Mesodermal cell (in vitro differentiated cells): ENCODE results near the gene UBE2C.

Experiments
- H3K27ac ChIP-seq: 2 replicates; pipeline ENCODE4 v1.7.0; 2013; ENCODE audit warnings: mild to moderate bottlenecking, low read depth, low read length, moderate library complexity; ENCODE audit not compliant: severe bottlenecking
- H3K36me3 ChIP-seq: 2 replicates; pipeline ENCODE4 v1.7.1; 2013; ENCODE audit warnings: mild to moderate bottlenecking, low read length, moderate library complexity; ENCODE audit not compliant: control insufficient read depth, insufficient read depth
- H3K4me1 ChIP-seq: one replicate; pipeline ENCODE4 v1.7.1; 2013; ENCODE audit warnings: mild to moderate bottlenecking, low read length; ENCODE audit not compliant: insufficient read depth, control insufficient read depth, poor library complexity, severe bottlenecking
- H3K4me3 ChIP-seq: 2 replicates; pipeline ENCODE4 v1.7.0; 2013; ENCODE audit warnings: low read length, control low read depth, mild to moderate bottlenecking; ENCODE audit not compliant: insufficient read depth, poor library complexity, severe bottlenecking; ENCODE audit errors: extremely low read depth
- H3K9me3 ChIP-seq: 2 replicates; pipeline ENCODE4 v1.7.1; 2013; ENCODE audit warnings: mild to moderate bottlenecking, low read length, moderate library complexity; ENCODE audit not compliant: control insufficient read depth
- WGBS, 2 experiments: methylation state at CpG; one replicate each; pipeline ENCODE4 v1.1.5; 2013; ENCODE audit warnings: missing lambda C conversion rate in 2 of 2; ENCODE audit not compliant: insufficient coverage in 2 of 2; 5-methylcytosine and 5-hydroxymethylcytosine counted together

Gene UBE2C

GRCh38 chr20:45848421-45848820, 36.0 kb downstream of the UBE2C start:
- H3K36me3 ChIP-seq, result peaks cover 52% of the 10 kb centered on the region
- H3K4me1 ChIP-seq, result no peaks in the 10 kb centered on the region
- H3K27ac ChIP-seq, result no peak overlapping the region
- H3K4me3 ChIP-seq, result no peak overlapping the region
- 96 to 97% methylated on average over 8 of the region's 8 CpGs for WGBS, 2 experiments
- H3K9me3 ChIP-seq, result no peaks in the 10 kb centered on the region

- WGBS, 2 experiments, result 95 to 100% methylated on average over 3 to 4 of the region's 8 CpGs
- H3K36me3 ChIP-seq, result peaks cover 51% of the 10 kb centered on the region
These were observed 36.6 kb downstream of the UBE2C start for GRCh38 chr20:45848969-45849582.

GRCh38 chr20:45850238-45850637, 37.8 kb downstream of the UBE2C start:
- 100% methylated on average over 1 of the region's 2 CpGs for WGBS, 2 experiments
- H3K27ac ChIP-seq, result no peak overlapping the region
- H3K9me3 ChIP-seq, result no peaks in the 10 kb centered on the region
- peaks cover 45% of the 10 kb centered on the region for H3K36me3 ChIP-seq
- H3K4me3 ChIP-seq, result no peak overlapping the region
- H3K4me1 ChIP-seq, result no peaks in the 10 kb centered on the region

More at GRCh38 chr20:45848969-45849582, 36.6 kb downstream of the UBE2C start:
- no peak overlapping the region for H3K4me3 ChIP-seq
- no peak overlapping the region for H3K27ac ChIP-seq
- H3K4me1 ChIP-seq, result no peaks in the 10 kb centered on the region
- no peaks in the 10 kb centered on the region for H3K9me3 ChIP-seq

GRCh38 chr20:45850926-45851325, 38.5 kb downstream of the UBE2C start:
- Histone ChIP-seq H3K4me3 (no peak overlapping the region), H3K36me3 (peaks cover 39% of the 10 kb centered on the region), H3K4me1 (peaks cover under 1% of the 10 kb centered on the region), H3K9me3 (no peaks in the 10 kb centered on the region), H3K27ac (no peak overlapping the region)
- WGBS, 2 experiments, result 100% methylated on average over 1 of the region's 1 CpG

- H3K4me1 ChIP-seq, result peaks cover 6% of the 10 kb centered on the region
- no peaks in the 10 kb centered on the region for H3K9me3 ChIP-seq
These were observed 39.1 kb downstream of the UBE2C start for GRCh38 chr20:45851501-45851900.

GRCh38 chr20:45852326-45852725, 39.9 kb downstream of the UBE2C start:
- H3K27ac ChIP-seq, result no peak overlapping the region
- peaks cover 6% of the 10 kb centered on the region for H3K4me1 ChIP-seq
- no peaks in the 10 kb centered on the region for H3K9me3 ChIP-seq
- H3K36me3 ChIP-seq, result peaks cover 26% of the 10 kb centered on the region
- WGBS, 2 experiments, result 97 to 100% methylated on average over 5 to 6 of the region's 6 CpGs
- H3K4me3 ChIP-seq, result no peak overlapping the region

More at GRCh38 chr20:45851501-45851900, 39.1 kb downstream of the UBE2C start:
- H3K36me3 ChIP-seq, result peaks cover 33% of the 10 kb centered on the region
- H3K4me3 ChIP-seq, result no peak overlapping the region
- no peak overlapping the region for H3K27ac ChIP-seq

- Histone ChIP-seq H3K4me3 (no peak overlapping the region), H3K27ac (no peak overlapping the region), H3K4me1 (peaks cover 9% of the 10 kb centered on the region), H3K9me3 (no peaks in the 10 kb centered on the region), H3K36me3 (peaks cover 26% of the 10 kb centered on the region)
- WGBS, 2 experiments, result 40% methylated on average over 1 of the region's 2 CpGs; no CpG with 5 or more reads in 1 of the 2 experiments
These were observed 41.0 kb downstream of the UBE2C start for GRCh38 chr20:45853484-45853883.

GRCh38 chr20:45857114-45857881, 44.9 kb downstream of the UBE2C start, which contains the start of the genes ACOT8 and ZSWIM3:
Gene ACOT8, minus strand, starts transcription at chr20:45857392. Its CDS starts 77 bp downstream, at chr20:45857315.
Gene ZSWIM3, plus strand, starts transcription at chr20:45857614. Its CDS starts 212 bp downstream, at chr20:45857826.
- H3K4me1 ChIP-seq, result peaks cover 9% of the 10 kb centered on the region
- peak within 1 kb of the TSS; percentile 91 for H3K4me3 ChIP-seq
- peak within 1 kb of the TSS; percentile 64 for H3K27ac ChIP-seq
- no peaks in the 10 kb centered on the region for H3K9me3 ChIP-seq
- peaks cover 15% of the 10 kb centered on the region for H3K36me3 ChIP-seq
- 0% methylated on average over 22 to 30 of the region's 36 CpGs for WGBS, 2 experiments

GRCh38 chr20:45857882-45858216, 45.4 kb downstream of the UBE2C start:
- Histone ChIP-seq H3K36me3 (peaks cover 14% of the 10 kb centered on the region), H3K4me3 (peak overlapping the region; percentile 91), H3K27ac (peak overlapping the region; percentile 64), H3K9me3 (no peaks in the 10 kb centered on the region), H3K4me1 (peaks cover 9% of the 10 kb centered on the region)
- WGBS, 2 experiments, result 6 to 11% methylated on average over 3 of the region's 13 CpGs

GRCh38 chr20:45859916-45860315, 47.5 kb downstream of the UBE2C start:
- Histone ChIP-seq H3K4me3 (no peak overlapping the region), H3K9me3 (no peaks in the 10 kb centered on the region), H3K36me3 (peaks cover 2% of the 10 kb centered on the region), H3K27ac (no peak overlapping the region), H3K4me1 (peaks cover 9% of the 10 kb centered on the region)
- WGBS, 2 experiments, result 100% methylated on average over 5 of the region's 5 CpGs
